IPS-20b (cell line): ENCODE measurements around the gene KIF5A.

Experiments used
- H3K27ac ChIP-seq: one replicate; pipeline ENCODE4 v1.5.1; 2013; ENCODE audit warnings: low read length
- H3K27me3 ChIP-seq: 2 replicates; pipeline ENCODE4 v1.6.1; 2013; ENCODE audit warnings: mild to moderate bottlenecking, low read length, inconsistent platforms; ENCODE audit not compliant: insufficient read depth
- H3K36me3 ChIP-seq: 2 replicates; pipeline ENCODE4 v1.6.1; 2013; ENCODE audit warnings: low read depth, mild to moderate bottlenecking, inconsistent platforms, low read length, moderate library complexity; ENCODE audit not compliant: insufficient read depth
- H3K4me1 ChIP-seq: 2 replicates; pipeline ENCODE4 v1.6.1; 2013; ENCODE audit warnings: mild to moderate bottlenecking, control low read depth, inconsistent platforms, low read length, moderate library complexity; ENCODE audit not compliant: insufficient read depth
- H3K4me3 ChIP-seq: 2 replicates; pipeline ENCODE4 v1.5.1; 2013; ENCODE audit warnings: mild to moderate bottlenecking, low read length, inconsistent platforms
- H3K9ac ChIP-seq: 2 replicates; pipeline ENCODE4 v1.6.1; 2013; ENCODE audit warnings: low read depth, mild to moderate bottlenecking, inconsistent platforms, low read length, moderate library complexity
- H3K9me3 ChIP-seq: 2 replicates; pipeline ENCODE4 v1.6.1; 2013; ENCODE audit warnings: mild to moderate bottlenecking, low read depth, low read length, inconsistent platforms; ENCODE audit not compliant: insufficient read depth

KIF5A gene

GRCh38 chr12:57521525-57522010 lies 28.3 kb upstream of the KIF5A start:
- Histone ChIP-seq H3K36me3 (peaks cover 43% of the 10 kb centered on the region), H3K4me3 (peak overlapping the region; percentile 78), H3K4me1 (peaks cover 16% of the 10 kb centered on the region; the same call in 1 of the 2 replicates), H3K9ac (peak overlapping the region; percentile 60; the same call in 1 of the 2 replicates), H3K9me3 (no peaks in the 10 kb centered on the region), H3K27ac (no peak overlapping the region), H3K27me3 (no peaks in the 10 kb centered on the region; the same call in 1 of the 2 replicates)

GRCh38 chr12:57522011-57522886 lies 27.6 kb upstream of the KIF5A start, which contains the start of gene MBD6:
Gene MBD6 (plus strand): TSS chr12:57522824. CDS start chr12:57524304, 1,480 bp downstream.
- Histone ChIP-seq H3K4me1 (peaks cover 16% of the 10 kb centered on the region; the same call in 1 of the 2 replicates), H3K27me3 (no peaks in the 10 kb centered on the region; the same call in 1 of the 2 replicates), H3K27ac (peak within 1 kb of the TSS; percentile 67), H3K9me3 (no peaks in the 10 kb centered on the region), H3K9ac (peak within 1 kb of the TSS; percentile 78; the same call in 1 of the 2 replicates), H3K36me3 (peaks cover 43% of the 10 kb centered on the region), H3K4me3 (peak within 1 kb of the TSS; percentile 94)

DNA sequence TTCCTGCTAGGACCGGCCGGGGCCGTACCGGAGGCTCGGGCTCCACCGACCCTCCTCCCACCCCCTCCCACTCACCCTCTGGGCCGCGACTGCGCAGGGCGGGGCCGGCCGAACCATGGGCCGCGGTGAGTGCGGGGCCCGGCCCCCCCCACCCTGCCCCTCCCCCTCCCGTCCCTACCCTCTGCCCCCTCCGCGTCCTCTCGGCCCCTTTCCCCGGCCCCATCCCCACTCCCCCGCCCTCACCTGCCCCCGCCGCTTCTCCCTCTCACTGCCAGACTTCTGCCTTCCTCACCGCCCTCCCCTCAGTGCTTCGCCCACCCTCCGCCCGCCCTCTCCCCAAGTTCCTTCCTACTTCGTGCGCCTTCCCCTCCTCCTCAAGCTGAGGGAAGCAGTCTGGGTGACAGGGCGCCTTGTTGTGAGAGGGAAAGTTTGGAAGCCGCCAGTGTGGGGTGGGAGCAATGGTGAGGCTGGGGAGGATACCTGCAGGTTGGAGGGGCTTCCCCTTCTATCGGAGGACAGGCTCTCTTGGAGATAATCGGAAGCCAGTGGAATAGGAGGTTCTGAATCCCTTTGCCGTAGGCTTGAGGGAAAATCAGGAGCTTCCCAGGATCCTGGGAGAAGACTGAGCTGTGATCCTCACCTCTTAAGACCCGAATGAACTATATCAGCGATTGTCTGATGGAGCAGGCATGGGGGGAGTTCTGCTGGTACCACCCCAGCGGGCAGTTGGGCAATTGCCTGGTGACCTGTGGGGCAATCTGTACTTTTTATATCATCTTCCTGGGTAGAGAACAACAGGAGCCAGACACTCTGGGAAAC lies 26.7 kb upstream of the KIF5A start:
- peaks cover 16% of the 10 kb centered on the region; the same call in 1 of the 2 replicates for H3K4me1 ChIP-seq
- no peaks in the 10 kb centered on the region for H3K9me3 ChIP-seq
- H3K27me3 ChIP-seq: no peaks in the 10 kb centered on the region; the same call in 1 of the 2 replicates
- peak overlapping the region; percentile 78; the same call in 1 of the 2 replicates for H3K9ac ChIP-seq
- H3K4me3 ChIP-seq: peak overlapping the region; percentile 94
- H3K36me3 ChIP-seq: peaks cover 42% of the 10 kb centered on the region
- H3K27ac ChIP-seq: peak overlapping the region; percentile 67

DNA sequence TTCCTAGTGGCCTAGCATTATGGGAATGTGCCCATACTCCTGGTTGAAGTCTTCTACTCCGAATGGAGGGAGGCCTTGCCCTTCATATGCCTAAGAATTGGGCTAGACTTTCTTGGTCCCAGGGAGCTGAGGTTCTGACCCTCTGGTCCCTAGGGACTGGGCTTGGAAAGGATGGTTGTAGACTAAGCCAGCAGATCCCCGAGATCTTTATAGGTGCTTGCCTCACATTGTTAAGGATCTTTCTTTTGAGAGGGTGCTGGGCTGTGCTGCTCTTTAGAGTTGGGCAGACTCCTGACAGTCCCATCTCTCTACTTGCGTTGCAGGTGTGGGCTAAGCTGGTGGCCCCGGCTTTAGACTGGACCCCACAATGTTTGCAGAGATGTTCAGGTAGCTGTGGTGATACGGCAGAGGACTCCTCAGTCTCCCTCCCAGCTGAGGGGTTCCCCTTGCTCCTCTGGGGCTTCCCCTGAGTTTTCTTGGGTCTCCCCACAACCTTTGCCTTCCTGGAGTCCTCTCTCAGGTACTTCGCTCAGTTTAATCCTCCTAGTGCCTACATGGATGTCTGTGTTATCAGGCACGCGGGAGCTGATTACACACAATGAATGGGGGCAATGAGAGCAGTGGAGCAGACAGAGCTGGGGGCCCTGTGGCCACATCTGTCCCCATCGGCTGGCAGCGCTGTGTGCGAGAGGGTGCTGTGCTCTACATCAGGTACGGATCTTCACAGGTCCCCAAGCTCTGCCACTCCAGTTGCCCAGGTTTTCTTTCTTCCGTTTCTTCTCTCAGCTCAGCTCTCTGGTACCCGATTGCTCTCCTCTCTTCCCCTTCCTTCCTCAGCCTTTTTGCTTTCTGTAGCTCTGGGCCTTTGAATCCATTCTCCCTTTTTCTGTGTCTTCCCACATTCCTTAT lies 25.9 kb upstream of the KIF5A start:
- H3K4me3 ChIP-seq: peak overlapping the region; percentile 94

DNA sequence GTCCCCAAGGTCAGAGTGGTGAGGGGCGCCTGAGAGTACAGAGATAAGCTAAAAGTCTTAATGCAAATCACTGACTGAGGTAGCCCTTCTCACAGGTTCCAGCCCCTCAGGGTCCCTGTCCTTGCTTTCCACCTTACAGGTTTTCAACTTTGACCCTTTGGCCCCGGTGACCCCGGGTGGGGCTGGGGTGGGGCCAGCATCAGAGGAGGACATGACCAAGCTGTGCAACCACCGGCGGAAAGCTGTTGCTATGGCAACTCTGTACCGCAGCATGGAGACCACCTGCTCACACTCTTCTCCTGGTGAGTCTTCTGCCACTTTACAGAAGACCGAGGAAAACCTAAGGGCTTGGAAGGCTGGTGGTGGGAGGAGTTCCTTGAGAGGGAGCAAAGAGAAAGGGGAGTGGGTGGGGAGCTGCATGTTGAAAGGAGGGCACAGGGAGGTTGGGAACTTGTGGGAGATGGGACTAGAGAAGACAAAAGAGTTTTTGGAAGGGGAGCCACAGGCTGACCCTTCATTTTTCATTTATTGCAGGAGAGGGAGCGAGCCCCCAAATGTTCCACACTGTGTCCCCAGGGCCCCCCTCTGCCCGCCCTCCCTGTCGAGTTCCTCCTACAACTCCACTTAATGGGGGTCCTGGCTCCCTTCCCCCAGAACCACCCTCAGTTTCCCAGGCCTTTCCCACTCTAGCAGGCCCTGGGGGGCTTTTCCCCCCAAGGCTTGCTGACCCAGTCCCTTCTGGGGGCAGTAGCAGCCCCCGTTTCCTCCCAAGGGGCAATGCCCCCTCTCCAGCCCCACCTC lies 24.8 kb upstream of the KIF5A start:
- Histone ChIP-seq H3K9ac (no peak overlapping the region), H3K27me3 (no peaks in the 10 kb centered on the region; the same call in 1 of the 2 replicates), H3K4me1 (peaks cover 12% of the 10 kb centered on the region; the same call in 1 of the 2 replicates), H3K27ac (no peak overlapping the region), H3K4me3 (no peak overlapping the region), H3K9me3 (no peaks in the 10 kb centered on the region), H3K36me3 (peaks cover 46% of the 10 kb centered on the region)

More for the DNA sequence above, 25.9 kb upstream of the KIF5A start:
- no peak overlapping the region for H3K27ac ChIP-seq
- peaks cover 12% of the 10 kb centered on the region; the same call in 1 of the 2 replicates for H3K4me1 ChIP-seq
- H3K27me3 ChIP-seq: no peaks in the 10 kb centered on the region; the same call in 1 of the 2 replicates
- H3K36me3 ChIP-seq: peaks cover 41% of the 10 kb centered on the region
- H3K9me3 ChIP-seq: no peaks in the 10 kb centered on the region
- H3K9ac ChIP-seq: peak overlapping the region; percentile 78; the same call in 1 of the 2 replicates

GRCh38 chr12:57525615-57526383 lies 24.0 kb upstream of the KIF5A start:
- no peaks in the 10 kb centered on the region; the same call in 1 of the 2 replicates for H3K27me3 ChIP-seq
- H3K9ac ChIP-seq: no peak overlapping the region
- H3K4me1 ChIP-seq: peaks cover 12% of the 10 kb centered on the region; the same call in 1 of the 2 replicates
- H3K4me3 ChIP-seq: no peak overlapping the region
- H3K9me3 ChIP-seq: no peaks in the 10 kb centered on the region
- no peak overlapping the region for H3K27ac ChIP-seq
- peaks cover 54% of the 10 kb centered on the region for H3K36me3 ChIP-seq

GRCh38 chr12:57526477-57527126 lies 23.2 kb upstream of the KIF5A start:
- H3K4me3 ChIP-seq: no peak overlapping the region
- peaks cover 61% of the 10 kb centered on the region for H3K36me3 ChIP-seq
- H3K4me1 ChIP-seq: peaks cover 5% of the 10 kb centered on the region; the same call in 1 of the 2 replicates
- no peak overlapping the region for H3K27ac ChIP-seq
- H3K9ac ChIP-seq: no peak overlapping the region
- no peaks in the 10 kb centered on the region; the same call in 1 of the 2 replicates for H3K27me3 ChIP-seq
- H3K9me3 ChIP-seq: no peaks in the 10 kb centered on the region

- Histone ChIP-seq H3K36me3 (peaks cover 67% of the 10 kb centered on the region), H3K27me3 (no peaks in the 10 kb centered on the region), H3K4me3 (no peak overlapping the region), H3K9me3 (no peaks in the 10 kb centered on the region), H3K27ac (no peak overlapping the region), H3K9ac (no peak overlapping the region), H3K4me1 (no peaks in the 10 kb centered on the region; the same call in 1 of the 2 replicates)
Measured at GRCh38 chr12:57527184-57527583, 22.7 kb upstream of the KIF5A start.

DNA sequence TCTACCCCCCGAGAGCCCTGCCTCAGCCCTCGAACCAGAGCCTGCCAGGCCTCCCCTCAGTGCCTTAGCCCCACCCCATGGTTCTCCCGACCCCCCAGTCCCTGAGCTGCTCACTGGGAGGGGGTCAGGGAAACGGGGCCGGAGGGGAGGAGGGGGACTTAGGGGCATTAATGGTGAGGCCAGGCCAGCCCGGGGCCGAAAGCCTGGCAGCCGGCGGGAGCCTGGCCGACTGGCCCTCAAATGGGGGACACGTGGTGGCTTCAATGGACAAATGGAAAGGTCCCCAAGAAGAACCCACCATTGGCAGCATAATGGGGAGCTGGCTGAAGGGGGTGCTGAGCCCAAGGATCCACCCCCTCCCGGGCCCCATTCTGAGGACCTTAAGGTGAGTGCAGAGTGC lies 21.7 kb upstream of the KIF5A start:
- Histone ChIP-seq H3K9ac (no peak overlapping the region), H3K4me3 (no peak overlapping the region), H3K27ac (no peak overlapping the region), H3K9me3 (no peaks in the 10 kb centered on the region), H3K27me3 (no peaks in the 10 kb centered on the region), H3K4me1 (no peaks in the 10 kb centered on the region; the same call in 1 of the 2 replicates), H3K36me3 (peaks cover 76% of the 10 kb centered on the region)
